Activated naive CD8-positive, alpha-beta T cell treated with anti-CD3 and anti-CD28 coated beads, Interleukin-2, amount 50 U/mL, for 24 hours (primary cell): ENCODE measurements around the gene URB2.

Experiments used
- ATAC-seq: fragments of 150-1000 bp; cut with Tn5 transposase; one replicate; pipeline ENCODE4 v1.10.0; 2021
- DNase-seq: peaks from one replicate; pipeline ENCODE4 v3.0.0; 2021
- H3K27ac Mint-ChIP-seq: one replicate; pipeline ENCODE4 v1.8.0; 2021; ENCODE audit warnings: mild to moderate bottlenecking, mixed read lengths
- H3K27me3 Mint-ChIP-seq: one replicate; pipeline ENCODE4 v1.8.0; 2021; ENCODE audit warnings: mixed read lengths
- H3K36me3 Mint-ChIP-seq: one replicate; pipeline ENCODE4 v1.8.0; 2021; ENCODE audit warnings: low read depth, mixed read lengths
- H3K4me1 Mint-ChIP-seq: one replicate; pipeline ENCODE4 v1.8.0; 2021; ENCODE audit warnings: mixed read lengths
- H3K4me3 Mint-ChIP-seq: one replicate; pipeline ENCODE4 v1.8.0; 2021; ENCODE audit warnings: mild to moderate bottlenecking, moderate library complexity, mixed read lengths
- H3K9me3 Mint-ChIP-seq: one replicate; pipeline ENCODE4 v1.8.0; 2021; ENCODE audit warnings: mixed read lengths

Gene URB2

DNA sequence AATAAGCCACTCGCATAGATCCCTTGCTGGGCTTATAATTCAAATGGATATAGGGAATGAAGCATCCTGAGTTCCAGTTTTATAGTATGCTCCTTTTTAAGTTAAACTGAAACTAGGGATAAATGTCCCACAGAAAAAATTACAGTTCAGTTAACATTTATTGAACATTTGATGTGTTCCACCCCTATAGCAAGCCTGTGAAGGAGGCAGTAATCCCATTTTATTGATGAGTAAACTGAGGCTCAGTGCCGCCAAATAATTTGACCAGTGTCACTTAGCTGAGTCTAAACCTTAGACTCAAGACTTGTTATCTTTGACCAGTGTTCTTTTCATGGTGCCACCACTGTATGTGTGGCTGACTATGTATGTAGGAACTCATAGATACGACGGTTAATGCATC lies 22.4 kb downstream of the URB2 start:
- H3K4me1 Mint-ChIP-seq: no peaks in the 10 kb centered on the region
- DNase-seq: no peak
- no peak for ATAC-seq
- no peak overlapping the region for H3K4me3 Mint-ChIP-seq
- H3K9me3 Mint-ChIP-seq: no peaks in the 10 kb centered on the region
- peaks cover 45% of the 10 kb centered on the region for H3K36me3 Mint-ChIP-seq
- H3K27ac Mint-ChIP-seq: no peak overlapping the region
- no peaks in the 10 kb centered on the region for H3K27me3 Mint-ChIP-seq

DNA sequence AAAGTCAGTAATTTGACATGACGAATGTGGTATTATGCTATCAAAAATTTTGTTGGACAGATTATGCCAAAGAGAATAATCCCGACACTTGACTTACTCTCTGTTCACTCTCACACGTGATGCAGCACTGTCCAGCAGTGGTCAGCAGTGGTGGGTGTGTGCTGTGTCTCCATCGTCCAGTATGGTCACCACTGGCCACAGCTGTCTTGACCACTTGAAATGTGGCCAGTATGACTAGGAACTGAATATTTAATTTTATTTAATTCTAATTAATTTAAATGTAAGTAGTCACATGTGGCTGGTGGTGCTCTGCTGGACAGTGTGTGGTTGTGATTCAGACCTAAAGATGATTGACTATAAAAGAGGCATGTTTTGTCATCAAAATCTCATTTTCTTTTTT lies 24.0 kb downstream of the URB2 start:
- Mint-ChIP-seq H3K9me3 (no peaks in the 10 kb centered on the region), H3K27me3 (no peaks in the 10 kb centered on the region), H3K27ac (no peak overlapping the region), H3K4me3 (no peak overlapping the region), H3K36me3 (peaks cover 46% of the 10 kb centered on the region), H3K4me1 (no peaks in the 10 kb centered on the region)
- ATAC-seq (no peak), DNase-seq (no peak)

DNA sequence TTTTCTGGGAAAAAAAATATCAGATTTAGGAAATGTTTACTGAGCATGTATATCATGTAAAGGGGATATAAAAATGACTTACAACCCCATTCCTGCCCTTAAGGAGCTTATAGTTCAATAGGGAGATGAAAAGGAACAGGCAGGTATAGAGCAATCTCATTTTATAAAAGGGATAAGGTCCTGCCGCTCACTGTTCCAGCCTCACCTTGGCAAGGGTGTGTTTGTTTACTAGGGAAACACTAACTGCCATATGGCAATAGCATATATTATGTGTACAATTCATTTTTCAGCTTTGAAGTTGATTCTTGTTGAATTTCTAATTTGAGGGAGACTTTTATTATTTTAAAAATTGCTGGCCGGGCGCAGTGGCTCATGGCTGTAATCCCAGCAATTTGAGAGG lies 25.5 kb downstream of the URB2 start:
- no peak for DNase-seq
- Mint-ChIP-seq H3K27ac (no peak overlapping the region), H3K36me3 (peaks cover 44% of the 10 kb centered on the region), H3K4me3 (no peak overlapping the region), H3K4me1 (no peaks in the 10 kb centered on the region), H3K9me3 (no peaks in the 10 kb centered on the region), H3K27me3 (no peaks in the 10 kb centered on the region)
- no peak for ATAC-seq

DNA sequence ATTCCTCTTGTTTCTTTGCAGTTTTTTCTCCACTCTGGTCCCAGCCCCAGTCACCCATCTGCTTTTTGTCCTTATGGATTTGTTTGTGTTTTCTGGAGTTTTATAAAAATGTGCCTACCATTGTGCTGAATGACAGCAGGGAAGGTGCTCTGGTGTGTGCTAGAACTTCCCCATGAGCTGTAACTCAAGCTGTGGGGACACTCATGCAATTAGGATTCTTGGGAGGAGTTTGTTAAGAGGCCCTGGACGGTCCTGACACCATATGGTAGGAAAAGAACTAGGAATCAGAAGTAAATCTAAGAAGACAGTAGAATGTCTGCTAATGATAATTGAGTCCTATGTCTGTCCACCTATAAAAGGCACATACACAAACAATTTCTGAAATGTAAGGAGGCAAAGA lies 27.4 kb downstream of the URB2 start:
- peaks cover 10% of the 10 kb centered on the region for H3K4me1 Mint-ChIP-seq

GRCh38 chr1:229655781-229656180 lies 29.7 kb downstream of the URB2 start:
- Mint-ChIP-seq H3K4me1 (peaks cover 10% of the 10 kb centered on the region), H3K27ac (no peak overlapping the region), H3K27me3 (no peaks in the 10 kb centered on the region), H3K4me3 (no peak overlapping the region), H3K9me3 (no peaks in the 10 kb centered on the region), H3K36me3 (peaks cover 45% of the 10 kb centered on the region)
- DNase-seq: no peak
- ATAC-seq: no peak

More for the DNA sequence above, 27.4 kb downstream of the URB2 start:
- H3K27ac Mint-ChIP-seq: no peak overlapping the region
- no peak for DNase-seq
- no peak overlapping the region for H3K4me3 Mint-ChIP-seq
- H3K9me3 Mint-ChIP-seq: no peaks in the 10 kb centered on the region
- peaks cover 45% of the 10 kb centered on the region for H3K36me3 Mint-ChIP-seq
- no peak for ATAC-seq
- no peaks in the 10 kb centered on the region for H3K27me3 Mint-ChIP-seq

- H3K9me3 Mint-ChIP-seq: no peaks in the 10 kb centered on the region
- DNase-seq: no peak
- ATAC-seq: no peak
- H3K27me3 Mint-ChIP-seq: no peaks in the 10 kb centered on the region
- peaks cover 54% of the 10 kb centered on the region for H3K36me3 Mint-ChIP-seq
- H3K4me1 Mint-ChIP-seq: peaks cover 14% of the 10 kb centered on the region
- H3K27ac Mint-ChIP-seq: no peak overlapping the region
- no peak overlapping the region for H3K4me3 Mint-ChIP-seq
Observed at GRCh38 chr1:229657993-229658755, 32.1 kb downstream of the URB2 start.

GRCh38 chr1:229661022-229661877 lies 35.2 kb downstream of the URB2 start:
- Mint-ChIP-seq H3K36me3 (peaks cover 33% of the 10 kb centered on the region), H3K9me3 (no peaks in the 10 kb centered on the region), H3K4me3 (no peak overlapping the region), H3K27me3 (no peaks in the 10 kb centered on the region), H3K4me1 (peaks cover 14% of the 10 kb centered on the region), H3K27ac (no peak overlapping the region)
- ATAC-seq: peak; percentile 45
- peak; percentile 77 for DNase-seq

DNA sequence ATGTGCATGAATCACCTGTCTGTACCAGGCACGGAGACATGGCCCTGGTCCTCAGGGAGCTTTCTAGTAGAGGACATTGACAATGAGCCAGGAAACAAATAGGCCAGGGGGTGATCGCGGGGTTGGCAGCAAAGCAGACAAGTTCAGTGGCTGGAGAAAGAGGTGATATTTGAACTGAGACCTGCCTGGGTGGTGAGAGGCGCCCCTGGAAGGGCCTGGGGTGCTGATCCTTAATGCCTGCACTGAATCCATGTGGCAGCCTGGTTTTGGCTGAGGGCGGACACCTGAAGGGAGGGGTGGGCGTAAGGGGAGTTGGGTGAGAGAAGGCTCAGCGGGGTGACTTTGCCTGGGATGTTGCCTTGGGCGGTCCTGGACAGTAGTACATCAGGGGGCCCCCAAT lies 35.9 kb downstream of the URB2 start:
- DNase-seq (no peak), ATAC-seq (no peak)
- H3K4me1 Mint-ChIP-seq: peaks cover 14% of the 10 kb centered on the region
- no peaks in the 10 kb centered on the region for H3K27me3 Mint-ChIP-seq
- no peak overlapping the region for H3K27ac Mint-ChIP-seq
- H3K9me3 Mint-ChIP-seq: no peaks in the 10 kb centered on the region
- H3K36me3 Mint-ChIP-seq: peaks cover 33% of the 10 kb centered on the region
- H3K4me3 Mint-ChIP-seq: no peak overlapping the region

- DNase-seq: peak; percentile 87
- H3K36me3 Mint-ChIP-seq: peaks cover 27% of the 10 kb centered on the region
- no peaks in the 10 kb centered on the region for H3K27me3 Mint-ChIP-seq
- no peak overlapping the region for H3K27ac Mint-ChIP-seq
- no peaks in the 10 kb centered on the region for H3K9me3 Mint-ChIP-seq
- no peak overlapping the region for H3K4me3 Mint-ChIP-seq
- ATAC-seq: peak; percentile 93
- peaks cover 4% of the 10 kb centered on the region for H3K4me1 Mint-ChIP-seq
Observed at GRCh38 chr1:229664133-229664689, 38.2 kb downstream of the URB2 start.

GRCh38 chr1:229665912-229666558 lies 40.0 kb downstream of the URB2 start:
- no peaks in the 10 kb centered on the region for H3K27me3 Mint-ChIP-seq
- no peak for ATAC-seq
- no peak for DNase-seq
- H3K9me3 Mint-ChIP-seq: no peaks in the 10 kb centered on the region
- peaks cover 26% of the 10 kb centered on the region for H3K36me3 Mint-ChIP-seq
- no peak overlapping the region for H3K27ac Mint-ChIP-seq
- H3K4me1 Mint-ChIP-seq: peaks cover 4% of the 10 kb centered on the region
- H3K4me3 Mint-ChIP-seq: no peak overlapping the region

DNA sequence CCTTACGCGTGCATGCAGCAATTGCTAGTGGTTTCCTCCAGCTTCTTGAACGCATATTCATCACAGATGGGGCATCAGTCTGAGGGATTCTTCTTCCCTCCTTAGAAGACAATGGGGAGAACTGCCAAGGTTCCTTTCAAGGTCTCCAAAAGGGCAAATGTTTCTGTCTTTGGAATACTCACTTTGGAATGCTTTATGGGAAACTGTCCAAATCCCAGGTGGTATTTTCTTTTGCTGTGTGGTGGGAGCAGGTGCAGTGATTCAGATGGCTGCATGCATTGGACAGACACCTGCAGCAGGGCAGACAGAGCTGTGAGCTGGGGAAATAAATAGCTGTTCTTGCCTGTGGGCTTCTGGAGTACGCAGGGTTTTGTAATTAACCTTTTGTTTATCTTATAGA lies 40.5 kb downstream of the URB2 start:
- Mint-ChIP-seq H3K27ac (no peak overlapping the region), H3K27me3 (no peaks in the 10 kb centered on the region), H3K36me3 (peaks cover 21% of the 10 kb centered on the region), H3K4me1 (peaks cover 6% of the 10 kb centered on the region), H3K9me3 (no peaks in the 10 kb centered on the region), H3K4me3 (no peak overlapping the region)
- no peak for ATAC-seq
- DNase-seq: no peak

DNA sequence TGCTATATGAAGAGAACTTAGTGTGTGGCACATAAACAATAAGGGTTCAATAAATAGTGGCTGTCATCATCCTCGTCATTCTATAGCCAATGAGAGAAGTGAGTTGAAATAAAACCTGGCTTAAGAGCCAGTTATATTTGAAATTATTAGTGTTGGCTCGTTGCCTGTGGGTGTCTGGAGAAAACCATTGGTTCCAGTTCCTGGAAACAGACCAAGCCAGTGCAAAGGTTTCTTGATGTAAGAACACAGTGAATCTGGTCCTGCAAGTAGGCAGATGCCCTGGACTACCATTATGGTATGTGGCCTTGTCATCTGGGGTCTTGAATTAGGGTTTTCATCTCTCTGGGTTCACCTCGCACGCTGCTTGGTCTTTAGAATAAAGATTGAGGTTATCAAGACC lies 43.3 kb downstream of the URB2 start:
- no peak for ATAC-seq
- no peaks in the 10 kb centered on the region for H3K9me3 Mint-ChIP-seq

GRCh38 chr1:229671310-229671709 lies 45.3 kb downstream of the URB2 start:
- no peak overlapping the region for H3K4me3 Mint-ChIP-seq
- ATAC-seq (peak; percentile 72), DNase-seq (no peak)
- no peaks in the 10 kb centered on the region for H3K9me3 Mint-ChIP-seq
- H3K27me3 Mint-ChIP-seq: no peaks in the 10 kb centered on the region
- peaks cover 17% of the 10 kb centered on the region for H3K36me3 Mint-ChIP-seq
- no peak overlapping the region for H3K27ac Mint-ChIP-seq
- peaks cover 15% of the 10 kb centered on the region for H3K4me1 Mint-ChIP-seq

More for the DNA sequence above, 43.3 kb downstream of the URB2 start:
- peaks cover 15% of the 10 kb centered on the region for H3K4me1 Mint-ChIP-seq
- no peak overlapping the region for H3K4me3 Mint-ChIP-seq
- no peaks in the 10 kb centered on the region for H3K27me3 Mint-ChIP-seq
- H3K36me3 Mint-ChIP-seq: peaks cover 17% of the 10 kb centered on the region
- DNase-seq: no peak
- H3K27ac Mint-ChIP-seq: no peak overlapping the region

GRCh38 chr1:229672246-229672645 lies 46.2 kb downstream of the URB2 start:
- DNase-seq (no peak), ATAC-seq (no peak)
- H3K4me1 Mint-ChIP-seq: peaks cover 15% of the 10 kb centered on the region
- no peak overlapping the region for H3K27ac Mint-ChIP-seq
- H3K4me3 Mint-ChIP-seq: no peak overlapping the region
- H3K36me3 Mint-ChIP-seq: peaks cover 17% of the 10 kb centered on the region
- no peaks in the 10 kb centered on the region for H3K9me3 Mint-ChIP-seq
- no peaks in the 10 kb centered on the region for H3K27me3 Mint-ChIP-seq
